ENCODE results near the gene ZMYND8. TPM values are rescaled to one million over a fixed set of nuclear protein-coding genes. Genes with fewer than 3 reads are reported as not detected.

Gene ZMYND8
- polyA plus RNA-seq, 3 donors, result 1.4 to 13.8 (median 5.8) TPM

DNA sequence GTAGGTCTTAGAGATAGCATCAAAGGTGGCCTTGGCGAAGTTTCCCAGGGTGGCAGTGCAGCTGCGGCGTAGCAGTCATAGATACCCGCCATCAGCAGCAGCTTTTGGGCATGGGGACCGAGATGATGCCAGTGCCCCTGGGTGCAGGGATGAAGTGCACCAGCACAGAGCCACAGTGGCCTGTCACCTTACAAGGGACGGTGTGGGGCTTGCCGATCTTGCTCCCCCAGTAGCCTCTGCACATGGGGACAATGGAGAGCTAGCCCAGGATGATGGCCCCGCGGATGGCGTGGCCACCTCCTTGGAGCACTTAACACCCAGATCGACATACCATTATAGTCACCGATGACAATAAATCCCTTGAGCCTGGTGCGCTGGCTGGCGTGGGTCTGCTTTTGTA, 195.5 kb downstream of the ZMYND8 start:
- Mint-ChIP-seq H3K27ac (peak overlapping the region in 2 of 7 donors; percentile 35 to 43), H3K4me1 (no peaks in the 10 kb centered on the region), H3K4me3 (no peak overlapping the region), H3K27me3 (ENCODE audit: low read depth in 3 of 3) (peaks cover 6 to 20% (median 10%) of the 10 kb centered on the region in 3 donors), H3K9me3 (peaks cover 0 to 2% (median 0%) of the 10 kb centered on the region in 7 donors), H3K36me3 (no peaks in the 10 kb centered on the region)
- 95% methylated on average over 14 of the region's 14 CpGs for WGBS (ENCODE audit: insufficient coverage)
- Histone ChIP-seq H3K36me3 (replicated peaks in 1 of 2; ENCODE audit: control insufficient read depth in 1 of 2, insufficient read depth in 2 of 2, low read length in 2 of 2) (no peaks in the 10 kb centered on the region), H3K4me1 (ENCODE audit: control insufficient read depth in 1 of 2, insufficient read depth in 2 of 2, low read length in 2 of 2) (no peaks in the 10 kb centered on the region), H3K4me3 (replicated peaks in 1 of 3; ENCODE audit: low read depth in 2 of 3, low read length in 3 of 3) (no peak overlapping the region), H2AFZ (ENCODE audit: insufficient read depth, low read depth, low read length, poor library complexity, severe bottlenecking) (no peak overlapping the region), H3K9me3 (replicated peaks in 1 of 2; ENCODE audit: control insufficient read depth in 1 of 2, insufficient read depth in 1 of 2, low read length in 2 of 2) (no peaks in the 10 kb centered on the region), H3K9ac (ENCODE audit: insufficient read depth, low read length, poor library complexity, severe bottlenecking) (no peak overlapping the region), H3K79me2 (ENCODE audit: insufficient read depth, low read length) (no peaks in the 10 kb centered on the region), H3K4me2 (replicated peaks; ENCODE audit: extremely low read depth, low read length, poor library complexity, severe bottlenecking) (no peak overlapping the region), H3K27ac (ENCODE audit: low read depth in 1 of 2, low read length in 2 of 2) (no peak overlapping the region), H4K20me1 (ENCODE audit: insufficient read depth, low read length) (no peaks in the 10 kb centered on the region), H3K27me3 (ENCODE audit: control insufficient read depth in 2 of 2, insufficient read depth in 2 of 2, low read length in 2 of 2) (no peaks in the 10 kb centered on the region)
- TF ChIP-seq, protein P1, sequence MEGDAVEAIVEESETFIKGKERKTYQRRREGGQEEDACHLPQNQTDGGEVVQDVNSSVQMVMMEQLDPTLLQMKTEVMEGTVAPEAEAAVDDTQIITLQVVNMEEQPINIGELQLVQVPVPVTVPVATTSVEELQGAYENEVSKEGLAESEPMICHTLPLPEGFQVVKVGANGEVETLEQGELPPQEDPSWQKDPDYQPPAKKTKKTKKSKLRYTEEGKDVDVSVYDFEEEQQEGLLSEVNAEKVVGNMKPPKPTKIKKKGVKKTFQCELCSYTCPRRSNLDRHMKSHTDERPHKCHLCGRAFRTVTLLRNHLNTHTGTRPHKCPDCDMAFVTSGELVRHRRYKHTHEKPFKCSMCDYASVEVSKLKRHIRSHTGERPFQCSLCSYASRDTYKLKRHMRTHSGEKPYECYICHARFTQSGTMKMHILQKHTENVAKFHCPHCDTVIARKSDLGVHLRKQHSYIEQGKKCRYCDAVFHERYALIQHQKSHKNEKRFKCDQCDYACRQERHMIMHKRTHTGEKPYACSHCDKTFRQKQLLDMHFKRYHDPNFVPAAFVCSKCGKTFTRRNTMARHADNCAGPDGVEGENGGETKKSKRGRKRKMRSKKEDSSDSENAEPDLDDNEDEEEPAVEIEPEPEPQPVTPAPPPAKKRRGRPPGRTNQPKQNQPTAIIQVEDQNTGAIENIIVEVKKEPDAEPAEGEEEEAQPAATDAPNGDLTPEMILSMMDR (IDR thresholded peaks at IDR 0.05), result no peak
- DNase-seq, result no peak
- intact Hi-C loops (cut with micrococcal nuclease), result no loop called here

DNA sequence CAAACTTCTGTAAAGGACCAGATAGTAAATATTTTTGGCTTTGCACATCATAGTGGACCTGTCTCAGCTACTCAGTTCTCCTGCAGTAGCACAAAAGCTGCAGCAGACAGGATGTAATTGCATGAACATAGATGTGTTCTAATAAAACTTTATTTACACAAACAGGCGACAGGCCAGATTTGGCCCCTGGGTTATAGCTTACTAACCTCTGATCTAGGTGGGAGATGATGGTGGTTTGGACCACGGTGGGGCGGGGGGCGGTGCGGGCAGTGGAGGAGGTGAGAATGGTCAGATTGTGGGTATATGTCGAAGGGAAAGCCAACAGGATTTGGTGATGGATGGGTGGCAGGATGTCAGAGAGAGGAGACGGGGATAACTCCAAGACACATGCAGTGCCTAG, 196.3 kb downstream of the ZMYND8 start:
- Histone ChIP-seq H3K4me1 (ENCODE audit: control insufficient read depth in 1 of 2, insufficient read depth in 2 of 2, low read length in 2 of 2) (no peaks in the 10 kb centered on the region), H2AFZ (ENCODE audit: insufficient read depth, low read depth, low read length, poor library complexity, severe bottlenecking) (no peak overlapping the region), H3K27me3 (ENCODE audit: control insufficient read depth in 2 of 2, insufficient read depth in 2 of 2, low read length in 2 of 2) (no peaks in the 10 kb centered on the region), H3K79me2 (ENCODE audit: insufficient read depth, low read length) (no peaks in the 10 kb centered on the region), H3K9ac (ENCODE audit: insufficient read depth, low read length, poor library complexity, severe bottlenecking) (no peak overlapping the region), H3K9me3 (replicated peaks in 1 of 2; ENCODE audit: control insufficient read depth in 1 of 2, insufficient read depth in 1 of 2, low read length in 2 of 2) (no peaks in the 10 kb centered on the region), H3K4me3 (replicated peaks in 1 of 3; ENCODE audit: low read depth in 2 of 3, low read length in 3 of 3) (no peak overlapping the region), H3K36me3 (replicated peaks in 1 of 2; ENCODE audit: control insufficient read depth in 1 of 2, insufficient read depth in 2 of 2, low read length in 2 of 2) (no peaks in the 10 kb centered on the region), H3K4me2 (replicated peaks; ENCODE audit: extremely low read depth, low read length, poor library complexity, severe bottlenecking) (no peak overlapping the region), H4K20me1 (ENCODE audit: insufficient read depth, low read length) (no peaks in the 10 kb centered on the region), H3K27ac (ENCODE audit: low read depth in 1 of 2, low read length in 2 of 2) (no peak overlapping the region)
- peaks cover 0 to 2% (median 0%) of the 10 kb centered on the region in 7 donors for H3K9me3 Mint-ChIP-seq
- H3K27ac Mint-ChIP-seq, result no peak overlapping the region
- WGBS (ENCODE audit: insufficient coverage), result 98% methylated on average over 6 of the region's 7 CpGs
- no peak for DNase-seq
- no peaks in the 10 kb centered on the region for H3K36me3 Mint-ChIP-seq
- no peak overlapping the region for H3K4me3 Mint-ChIP-seq
- H3K27me3 Mint-ChIP-seq (ENCODE audit: low read depth in 3 of 3), result peaks cover 6 to 22% (median 10%) of the 10 kb centered on the region in 3 donors
- H3K4me1 Mint-ChIP-seq, result no peaks in the 10 kb centered on the region
- TF ChIP-seq, protein P1 (IDR thresholded peaks at IDR 0.05), result no peak
- intact Hi-C loops (cut with micrococcal nuclease), result no loop called here

Small RNA genes lying within 50 kb of the gene (small RNA-seq; reads per million reads assigned to genes)
- gene MIR3616 (ENCODE audit: insufficient read length, low read depth), result not detected

Other genes starting within 250 kb of the ZMYND8 start
- 10 to 100 TPM; 13.5 to 21.8 (median 21.3) TPM for gene NCOA3, start 145.2 kb upstream of the ZMYND8 start, polyA plus RNA-seq

Measured in CD14-positive monocyte (primary cell).